GM19463 (cell line): ENCODE measurements around the gene C11orf86.

ENCODE experiments used
- ATAC-seq: cut with Tn5 transposase; IDR thresholded peaks from one replicate; pipeline ENCODE4 v1.9.1; 2021; ENCODE audit warnings: mild to moderate bottlenecking, moderate library complexity; ENCODE audit not compliant: unreplicated experiment

Gene C11orf86

GRCh38 chr11:67022961-67023956 lies 48.2 kb downstream of the C11orf86 start, which contains the start of gene SYT12:
TSS of gene SYT12 (plus strand) at chr11:67023134. CDS start at chr11:67030145, 7,011 bp downstream.
- ATAC-seq, result no peak

GRCh38 chr11:67023957-67024353 lies 48.9 kb downstream of the C11orf86 start:
- no peak for ATAC-seq

- no peak for ATAC-seq
Observed at GRCh38 chr11:67024410-67024809, 49.3 kb downstream of the C11orf86 start.

GRCh38 chr11:67024966-67025365 lies 49.9 kb downstream of the C11orf86 start:
- ATAC-seq, result no peak

GRCh38 chr11:67025750-67026149 lies 50.6 kb downstream of the C11orf86 start:
- ATAC-seq, result no peak
